DMS 273 (cell line): ENCODE results near the gene SLC25A25.
"Not testable (repeated sequence)": the region's sequence is repeated elsewhere in the genome, so short reads cannot be mapped to it uniquely, and the experiment has no call there.

Source experiments
- DNase-seq: peaks from one replicate; lab custom pipeline; 2025; ENCODE audit not compliant: unreplicated experiment; lab: John Stamatoyannopoulos, UW

Gene SLC25A25

GRCh38 chr9:128051932-128052709 lies 15.9 kb upstream of the SLC25A25 start:
- peak; percentile 47 for DNase-seq

- DNase-seq = no peak
Measured at GRCh38 chr9:128053560-128053959, 14.5 kb upstream of the SLC25A25 start.

GRCh38 chr9:128054087-128054486 lies 13.9 kb upstream of the SLC25A25 start:
- DNase-seq = no peak

- no peak for DNase-seq
Measured at GRCh38 chr9:128055344-128056040, 12.5 kb upstream of the SLC25A25 start.

GRCh38 chr9:128056086-128056485 lies 11.9 kb upstream of the SLC25A25 start:
- no peak for DNase-seq

GRCh38 chr9:128056887-128057723 lies 10.9 kb upstream of the SLC25A25 start:
- no peak for DNase-seq

GRCh38 chr9:128057724-128058409 lies 10.2 kb upstream of the SLC25A25 start:
- DNase-seq = no peak

- DNase-seq = no peak
Measured at GRCh38 chr9:128059365-128059983, 8.6 kb upstream of the SLC25A25 start.

- no peak for DNase-seq
Measured at GRCh38 chr9:128061275-128061960, 6.6 kb upstream of the SLC25A25 start.

GRCh38 chr9:128062279-128062678 lies 5.8 kb upstream of the SLC25A25 start:
- no peak for DNase-seq

- no peak for DNase-seq
Measured at GRCh38 chr9:128062846-128063831, 4.9 kb upstream of the SLC25A25 start.

- no peak for DNase-seq
Measured at GRCh38 chr9:128065907-128066712, 1.9 kb upstream of the SLC25A25 start.

GRCh38 chr9:128066713-128067644 lies 1.1 kb upstream of the SLC25A25 start, which contains the start of gene NAIF1:
Gene NAIF1, minus strand, starts transcription at chr9:128067320. Its CDS starts 219 bp downstream, at chr9:128067101.
- DNase-seq = peak; percentile 99

GRCh38 chr9:128068386-128069205 lies 564 bp downstream of the SLC25A25 start:
- peak; percentile 52 for DNase-seq

- no peak for DNase-seq
Measured at GRCh38 chr9:128070874-128071273, 2.8 kb downstream of the SLC25A25 start.

- not testable (repeated sequence) for DNase-seq
Measured at GRCh38 chr9:128071475-128071874, 3.4 kb downstream of the SLC25A25 start.
